Stomach (tissue), 4 donors: ENCODE data around the gene ZNF275.

Source experiments
- POLR2A ChIP-seq, 4 donors: fragments of 450-650 bp; IDR thresholded peaks; one replicate each; pipeline ENCODE4 v1.6.1; 2016; ENCODE audit warnings: antibody characterized with exemption in 4 of 4, control low read depth in 2 of 4, mild to moderate bottlenecking in 1 of 4, moderate library complexity in 1 of 4
- POLR2AphosphoS5 ChIP-seq, 3 donors: sonication (generic); formaldehyde crosslinking; IDR thresholded peaks; one replicate each; pipeline ENCODE4 v1.6.1; 2016; ENCODE audit warnings: antibody characterized with exemption in 3 of 3
- TF ChIP-seq, protein P1 (sequence below), 7 experiments: fragments of 450-650 bp in 4 of 7; fragments of 200-600 bp in 3 of 7; sonication (generic) in 3 of 7; IDR thresholded peaks; one replicate each; pipeline ENCODE4 v1.5.1; 2016 to 2019; ENCODE audit warnings: antibody characterized with exemption in 7 of 7, control low read depth in 2 of 7, mild to moderate bottlenecking in 1 of 7

DNA sequence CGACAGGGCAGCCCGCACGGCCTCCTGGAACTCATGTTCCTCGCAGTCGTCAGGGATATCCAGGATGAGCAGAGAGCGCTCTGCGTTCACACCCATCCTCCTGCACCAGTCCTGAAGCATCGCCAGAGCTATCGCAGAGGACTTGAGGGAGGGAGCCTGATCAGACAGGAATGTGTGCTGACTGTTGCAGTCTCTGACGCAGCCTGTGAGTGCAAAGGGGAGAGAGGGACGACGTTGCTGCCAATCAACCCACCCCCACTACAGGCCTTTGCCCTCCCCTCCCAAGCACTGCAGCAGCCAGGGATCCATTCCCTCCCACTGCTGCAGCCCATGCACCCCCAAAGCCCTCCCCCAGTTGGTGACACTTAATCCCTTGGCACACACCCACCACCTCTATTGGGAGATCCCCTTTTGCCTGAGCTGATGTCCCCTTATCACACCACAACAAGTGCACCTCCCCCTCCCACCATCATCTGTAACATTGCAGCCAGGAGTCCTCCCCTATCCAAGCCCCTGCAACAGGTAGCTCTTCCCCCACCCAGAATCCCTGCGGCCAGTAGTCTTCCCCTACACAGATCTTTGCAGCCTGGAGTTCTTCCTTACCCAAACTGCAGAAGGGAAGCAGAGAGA is 13.3 kb upstream of the ZNF275 start:
- TF ChIP-seq, protein P1, sequence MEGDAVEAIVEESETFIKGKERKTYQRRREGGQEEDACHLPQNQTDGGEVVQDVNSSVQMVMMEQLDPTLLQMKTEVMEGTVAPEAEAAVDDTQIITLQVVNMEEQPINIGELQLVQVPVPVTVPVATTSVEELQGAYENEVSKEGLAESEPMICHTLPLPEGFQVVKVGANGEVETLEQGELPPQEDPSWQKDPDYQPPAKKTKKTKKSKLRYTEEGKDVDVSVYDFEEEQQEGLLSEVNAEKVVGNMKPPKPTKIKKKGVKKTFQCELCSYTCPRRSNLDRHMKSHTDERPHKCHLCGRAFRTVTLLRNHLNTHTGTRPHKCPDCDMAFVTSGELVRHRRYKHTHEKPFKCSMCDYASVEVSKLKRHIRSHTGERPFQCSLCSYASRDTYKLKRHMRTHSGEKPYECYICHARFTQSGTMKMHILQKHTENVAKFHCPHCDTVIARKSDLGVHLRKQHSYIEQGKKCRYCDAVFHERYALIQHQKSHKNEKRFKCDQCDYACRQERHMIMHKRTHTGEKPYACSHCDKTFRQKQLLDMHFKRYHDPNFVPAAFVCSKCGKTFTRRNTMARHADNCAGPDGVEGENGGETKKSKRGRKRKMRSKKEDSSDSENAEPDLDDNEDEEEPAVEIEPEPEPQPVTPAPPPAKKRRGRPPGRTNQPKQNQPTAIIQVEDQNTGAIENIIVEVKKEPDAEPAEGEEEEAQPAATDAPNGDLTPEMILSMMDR (IDR thresholded peaks at IDR 0.05), result no peak
- TF ChIP-seq POLR2A (IDR thresholded peaks at IDR 0.05), result no peak
- TF ChIP-seq POLR2AphosphoS5 (IDR thresholded peaks at IDR 0.05), result no peak
